ENCODE measurements around the gene ZNF429. TPM values are rescaled to one million over a fixed set of nuclear protein-coding genes. Genes with fewer than 3 reads are reported as not detected.
"Not testable (repeated sequence)": the region's sequence is repeated elsewhere in the genome, so short reads cannot be mapped to it uniquely, and the experiment has no call there.

ZNF429 gene
- total and polyA plus RNA-seq, 7 donors, result 6.5 to 15.7 (median 10.9) TPM

GRCh38 chr19:21593502-21593901 lies 88.1 kb downstream of the ZNF429 start:
- Histone ChIP-seq H3K27ac (no peak overlapping the region), H3K36me3 (no peaks in the 10 kb centered on the region)
- intact Hi-C loops (cut with DNase I), result no loop called here

GRCh38 chr19:21593934-21594820 lies 88.8 kb downstream of the ZNF429 start:
- Histone ChIP-seq H3K27ac (no peak overlapping the region), H3K36me3 (no peaks in the 10 kb centered on the region), H3K4me1 (no peaks in the 10 kb centered on the region), H3K4me3 (no peak overlapping the region), H3K9me3 (no peaks in the 10 kb centered on the region), H3K27me3 (no peaks in the 10 kb centered on the region)
- DNase-seq, result no peak
- intact Hi-C loops (cut with DNase I), result no loop called here
- 60 to 66% methylated on average over 3 of the region's 3 CpGs for WGBS, 2 donors
- TF ChIP-seq POLR2A (IDR thresholded peaks at IDR 0.05), result no peak
- TF ChIP-seq POLR2AphosphoS5 (IDR thresholded peaks at IDR 0.05), result no peak
- TF ChIP-seq, protein P1, sequence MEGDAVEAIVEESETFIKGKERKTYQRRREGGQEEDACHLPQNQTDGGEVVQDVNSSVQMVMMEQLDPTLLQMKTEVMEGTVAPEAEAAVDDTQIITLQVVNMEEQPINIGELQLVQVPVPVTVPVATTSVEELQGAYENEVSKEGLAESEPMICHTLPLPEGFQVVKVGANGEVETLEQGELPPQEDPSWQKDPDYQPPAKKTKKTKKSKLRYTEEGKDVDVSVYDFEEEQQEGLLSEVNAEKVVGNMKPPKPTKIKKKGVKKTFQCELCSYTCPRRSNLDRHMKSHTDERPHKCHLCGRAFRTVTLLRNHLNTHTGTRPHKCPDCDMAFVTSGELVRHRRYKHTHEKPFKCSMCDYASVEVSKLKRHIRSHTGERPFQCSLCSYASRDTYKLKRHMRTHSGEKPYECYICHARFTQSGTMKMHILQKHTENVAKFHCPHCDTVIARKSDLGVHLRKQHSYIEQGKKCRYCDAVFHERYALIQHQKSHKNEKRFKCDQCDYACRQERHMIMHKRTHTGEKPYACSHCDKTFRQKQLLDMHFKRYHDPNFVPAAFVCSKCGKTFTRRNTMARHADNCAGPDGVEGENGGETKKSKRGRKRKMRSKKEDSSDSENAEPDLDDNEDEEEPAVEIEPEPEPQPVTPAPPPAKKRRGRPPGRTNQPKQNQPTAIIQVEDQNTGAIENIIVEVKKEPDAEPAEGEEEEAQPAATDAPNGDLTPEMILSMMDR (IDR thresholded peaks at IDR 0.05), result no peak
- no peak for TF ChIP-seq EP300 (IDR thresholded peaks at IDR 0.05)

More at GRCh38 chr19:21593502-21593901, 88.1 kb downstream of the ZNF429 start:
- no peaks in the 10 kb centered on the region for H3K27me3 ChIP-seq
- TF ChIP-seq EP300 (IDR thresholded peaks at IDR 0.05), result no peak
- no peak for TF ChIP-seq POLR2A (IDR thresholded peaks at IDR 0.05)
- TF ChIP-seq POLR2AphosphoS5 (IDR thresholded peaks at IDR 0.05), result no peak
- TF ChIP-seq, protein P1 (IDR thresholded peaks at IDR 0.05), result no peak
- 90 to 91% methylated on average over 4 of the region's 4 CpGs for WGBS, 2 donors
- no peak for DNase-seq
- no peaks in the 10 kb centered on the region for H3K4me1 ChIP-seq
- no peaks in the 10 kb centered on the region for H3K9me3 ChIP-seq
- no peak overlapping the region for H3K4me3 ChIP-seq

DNA sequence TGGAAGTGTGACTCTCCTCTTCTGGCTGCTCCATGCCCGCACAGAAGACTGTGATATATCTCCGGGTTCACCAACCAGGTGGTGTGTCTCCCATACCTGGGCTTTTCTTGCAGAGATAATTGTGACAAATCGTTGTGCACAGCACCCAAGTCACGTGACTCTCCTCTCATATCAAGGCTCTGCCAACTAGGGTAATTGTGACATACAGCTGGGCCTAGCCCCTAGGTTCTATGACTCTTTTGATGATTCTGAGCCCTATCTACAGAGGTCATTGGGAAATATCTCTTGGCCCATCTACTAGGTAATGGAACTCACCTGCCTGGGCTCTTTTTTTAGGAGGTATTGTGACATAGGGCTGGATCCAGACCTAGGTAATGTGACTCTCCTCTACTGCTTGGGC lies 89.8 kb downstream of the ZNF429 start:
- no peak overlapping the region for H3K4me3 ChIP-seq
- 65 to 77% methylated on average over 4 of the region's 4 CpGs for WGBS, 2 donors
- H3K27ac ChIP-seq, result no peak overlapping the region
- no peaks in the 10 kb centered on the region for H3K4me1 ChIP-seq
- H3K9me3 ChIP-seq, result no peaks in the 10 kb centered on the region
- intact Hi-C loops (cut with DNase I), result no loop called here
- no peak for DNase-seq
- H3K27me3 ChIP-seq, result no peaks in the 10 kb centered on the region
- H3K36me3 ChIP-seq, result no peaks in the 10 kb centered on the region
- no peak for TF ChIP-seq POLR2AphosphoS5 (IDR thresholded peaks at IDR 0.05)
- TF ChIP-seq, protein P1 (IDR thresholded peaks at IDR 0.05), result no peak
- TF ChIP-seq EP300 (IDR thresholded peaks at IDR 0.05), result no peak
- TF ChIP-seq POLR2A (IDR thresholded peaks at IDR 0.05), result no peak

GRCh38 chr19:21602082-21602658 lies 96.8 kb downstream of the ZNF429 start:
- H3K27me3 ChIP-seq, result no peaks in the 10 kb centered on the region
- no peak for TF ChIP-seq EP300 (IDR thresholded peaks at IDR 0.05)
- no peak for TF ChIP-seq POLR2AphosphoS5 (IDR thresholded peaks at IDR 0.05)
- TF ChIP-seq POLR2A (IDR thresholded peaks at IDR 0.05), result no peak
- TF ChIP-seq, protein P1 (IDR thresholded peaks at IDR 0.05), result no peak
- H3K36me3 ChIP-seq, result no peaks in the 10 kb centered on the region
- H3K9me3 ChIP-seq, result no peaks in the 10 kb centered on the region
- 45 to 70% methylated on average over 1 of the region's 1 CpG for WGBS, 2 donors
- H3K4me1 ChIP-seq, result peaks cover 0 to 15% (median 8%) of the 10 kb centered on the region in 4 donors
- H3K27ac ChIP-seq, result no peak overlapping the region
- no peak for DNase-seq
- intact Hi-C loops (cut with DNase I), result no loop called here
- no peak overlapping the region for H3K4me3 ChIP-seq

DNA sequence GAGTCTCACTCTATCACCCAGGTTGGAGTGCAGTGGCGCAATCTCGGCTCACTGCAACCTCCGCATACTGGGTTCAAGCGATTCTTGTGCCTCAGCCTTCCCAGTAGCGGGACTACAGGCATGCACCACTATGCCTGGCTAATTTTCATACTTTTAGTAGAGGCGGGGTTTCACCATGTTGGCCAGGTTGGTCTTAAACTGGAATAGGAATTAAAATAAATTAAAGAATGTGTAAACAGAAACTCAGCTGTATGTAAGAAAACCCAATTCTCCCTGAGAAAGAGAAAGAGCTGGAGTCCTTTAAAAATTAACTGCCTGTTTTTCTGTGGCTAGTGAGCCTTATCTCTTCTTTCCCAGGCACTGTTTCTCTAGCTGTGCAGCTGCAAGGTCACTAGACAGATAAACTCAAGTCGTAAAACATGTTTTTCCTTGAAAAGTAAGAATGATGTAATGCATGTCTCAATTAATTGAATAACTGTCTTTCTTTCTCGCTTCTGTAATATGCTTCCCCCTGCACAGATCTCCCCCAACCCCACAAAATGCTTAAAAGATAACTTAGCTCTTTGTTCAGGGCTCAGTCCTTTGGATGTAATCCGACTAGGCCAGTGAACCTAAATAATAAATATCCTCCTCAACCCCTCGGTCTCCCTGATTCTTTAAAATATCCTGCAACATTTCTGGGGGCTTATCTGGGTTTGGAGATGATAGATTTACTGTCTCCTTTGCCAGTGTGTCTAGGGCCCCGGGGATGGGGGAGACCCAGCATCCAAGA lies 97.4 kb downstream of the ZNF429 start:
- H3K4me3 ChIP-seq; intact Hi-C loops (cut with DNase I); H3K36me3 ChIP-seq; H3K9me3 ChIP-seq; DNase-seq; H3K27me3 ChIP-seq: not testable (repeated sequence)
- Histone ChIP-seq H3K27ac (peak overlapping the region in 1 of 4 donors; percentile 79), H3K4me1 (peaks cover 0 to 17% (median 10%) of the 10 kb centered on the region in 4 donors)
- 48 to 56% methylated on average over 11 of the region's 11 CpGs for WGBS, 2 donors

Measured in sigmoid colon (tissue), 7 donors.